CD4-positive, alpha-beta T cell (primary cell): Measurements from ENCODE around the gene SMIM10L1. TPM values are rescaled to one million over a fixed set of nuclear protein-coding genes. Genes with fewer than 3 reads are reported as not detected.

ENCODE experiments used
- ATAC-seq: fragments of 200-7000 bp; cut with Tn5 transposase; one replicate; pipeline ENCODE4 v1.10.0; 2022; ENCODE audit warnings: mild to moderate bottlenecking; ENCODE audit not compliant: poor library complexity
- CTCF ChIA-PET: fragments of 350-600 bp; sonication (Branson Sonifier 250); formaldehyde crosslinking; loops from one replicate; lab custom pipeline; 2021; ENCODE audit warnings: antibody characterized with exemption, inconsistent platforms; lab: Charles Lee
- POLR2A ChIA-PET: fragments of 350-600 bp; sonication (Branson Sonifier 250); formaldehyde crosslinking; loops from one replicate; lab custom pipeline; 2021; ENCODE audit warnings: antibody characterized with exemption, inconsistent platforms; lab: Charles Lee
- DNase-seq, 14 experiments: peaks; one replicate each; pipeline ENCODE4 v3.0.0-alpha.2; 2013 to 2020; ENCODE audit warnings: mixed read lengths in 2 of 14
- H3K27ac ChIP-seq, 2 donors: one replicate each; pipeline versions ENCODE4 v1.5.1 to v1.7.0; 2013; ENCODE audit warnings: low read length in 2 of 2, low read depth in 1 of 2, mild to moderate bottlenecking in 1 of 2
- H3K27me3 ChIP-seq, 2 experiments: 1 replicate in 1 of 2; 2 replicates in 1 of 2; pipeline versions ENCODE4 v1.6.1 to v1.7.0; 2013; ENCODE audit warnings: low read length in 2 of 2, control low read depth in 1 of 2, mild to moderate bottlenecking in 1 of 2, moderate library complexity in 1 of 2; ENCODE audit not compliant: insufficient read depth in 2 of 2, control insufficient read depth in 1 of 2
- H3K36me3 ChIP-seq: one replicate; pipeline ENCODE4 v1.6.1; 2013; ENCODE audit warnings: low read length, control low read depth; ENCODE audit not compliant: insufficient read depth
- H3K4me1 ChIP-seq: one replicate; pipeline ENCODE4 v1.6.1; 2013; ENCODE audit warnings: low read length, control low read depth; ENCODE audit not compliant: insufficient read depth
- H3K4me3 ChIP-seq: one replicate; pipeline ENCODE4 v1.5.1; 2013; ENCODE audit warnings: mild to moderate bottlenecking, low read length, moderate library complexity
- H3K9me3 ChIP-seq, 2 experiments: 1 replicate in 1 of 2; 2 replicates in 1 of 2; pipeline versions ENCODE4 v1.6.1 to v1.7.0; 2013; ENCODE audit warnings: low read length in 2 of 2, mild to moderate bottlenecking in 2 of 2, control low read depth in 1 of 2, moderate library complexity in 1 of 2; ENCODE audit not compliant: control insufficient read depth in 1 of 2, insufficient read depth in 1 of 2
- H3K27ac Mint-ChIP-seq: one replicate; pipeline ENCODE4 v1.8.0; 2020; ENCODE audit warnings: mixed read lengths
- H3K27me3 Mint-ChIP-seq: one replicate; pipeline ENCODE4 v1.8.0; 2021; ENCODE audit warnings: mixed read lengths
- H3K36me3 Mint-ChIP-seq: one replicate; pipeline ENCODE4 v1.8.0; 2021; ENCODE audit warnings: low read depth, mixed read lengths
- H3K4me1 Mint-ChIP-seq: one replicate; pipeline ENCODE4 v1.8.0; 2021; ENCODE audit warnings: low read depth, mixed read lengths
- H3K4me3 Mint-ChIP-seq: one replicate; pipeline ENCODE4 v1.8.0; 2020; ENCODE audit warnings: mild to moderate bottlenecking, mixed read lengths
- H3K9me3 Mint-ChIP-seq: one replicate; pipeline ENCODE4 v1.8.0; 2020; ENCODE audit warnings: mixed read lengths
- intact Hi-C, 2 experiments: fragments of 100-400 bp; cut with DNase I in 1 of 2; cut with micrococcal nuclease in 1 of 2; formaldehyde crosslinking; loops; one replicate each; pipeline versions ENCODE4 v1.15.1 to v1.9.0; 2023 to 2025; cut with DNase I, micrococcal nuclease
- total RNA-seq, 174 experiments: library from RNA in 2 of 174; stranded (reverse) in 2 of 174; gene quantifications; one replicate each; pipeline ENCODE4 v1.2.3 and lab custom pipeline; 2021 to 2026
- TF ChIP-seq, protein P1 (sequence below): fragments of 200-600 bp; IDR thresholded peaks from one replicate; pipeline ENCODE4 v1.8.0; 2022; ENCODE audit warnings: antibody characterized with exemption, mild to moderate bottlenecking

Gene SMIM10L1
- total RNA-seq, 2 experiments from 2014 or later, result 9.0 to 9.6 TPM

DNA sequence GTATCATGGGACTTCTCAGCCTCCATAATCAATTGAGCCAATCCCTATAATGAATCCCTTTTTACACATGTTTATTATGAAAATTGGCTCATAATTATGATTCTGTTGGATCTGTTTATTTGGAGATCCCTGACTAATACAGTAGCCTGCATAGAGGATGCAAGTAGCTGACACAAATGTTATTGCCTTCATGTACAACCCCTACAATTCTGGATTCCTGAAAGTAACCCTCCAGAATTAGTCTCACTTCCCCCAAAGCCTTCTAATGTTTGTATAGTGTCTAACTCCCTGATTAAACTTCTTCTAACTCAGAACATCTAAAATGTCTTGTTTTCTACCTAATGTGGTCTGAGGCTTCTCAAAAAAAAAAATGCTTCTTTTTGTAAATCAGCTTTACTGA, 6.6 kb upstream of the SMIM10L1 start:
- no peak overlapping the region for H3K27ac ChIP-seq
- H3K27me3 Mint-ChIP-seq, result no peaks in the 10 kb centered on the region
- peaks cover 3% of the 10 kb centered on the region for H3K4me1 ChIP-seq
- no peak overlapping the region for H3K4me3 Mint-ChIP-seq
- H3K36me3 Mint-ChIP-seq, result peaks cover 95% of the 10 kb centered on the region
- peaks cover 10% of the 10 kb centered on the region for H3K36me3 ChIP-seq
- POLR2A ChIA-PET, result no interaction called here
- no peaks in the 10 kb centered on the region for H3K27me3 ChIP-seq
- ATAC-seq (no peak), DNase-seq (no peak)
- no peaks in the 10 kb centered on the region for H3K9me3 ChIP-seq
- TF ChIP-seq, protein P1, sequence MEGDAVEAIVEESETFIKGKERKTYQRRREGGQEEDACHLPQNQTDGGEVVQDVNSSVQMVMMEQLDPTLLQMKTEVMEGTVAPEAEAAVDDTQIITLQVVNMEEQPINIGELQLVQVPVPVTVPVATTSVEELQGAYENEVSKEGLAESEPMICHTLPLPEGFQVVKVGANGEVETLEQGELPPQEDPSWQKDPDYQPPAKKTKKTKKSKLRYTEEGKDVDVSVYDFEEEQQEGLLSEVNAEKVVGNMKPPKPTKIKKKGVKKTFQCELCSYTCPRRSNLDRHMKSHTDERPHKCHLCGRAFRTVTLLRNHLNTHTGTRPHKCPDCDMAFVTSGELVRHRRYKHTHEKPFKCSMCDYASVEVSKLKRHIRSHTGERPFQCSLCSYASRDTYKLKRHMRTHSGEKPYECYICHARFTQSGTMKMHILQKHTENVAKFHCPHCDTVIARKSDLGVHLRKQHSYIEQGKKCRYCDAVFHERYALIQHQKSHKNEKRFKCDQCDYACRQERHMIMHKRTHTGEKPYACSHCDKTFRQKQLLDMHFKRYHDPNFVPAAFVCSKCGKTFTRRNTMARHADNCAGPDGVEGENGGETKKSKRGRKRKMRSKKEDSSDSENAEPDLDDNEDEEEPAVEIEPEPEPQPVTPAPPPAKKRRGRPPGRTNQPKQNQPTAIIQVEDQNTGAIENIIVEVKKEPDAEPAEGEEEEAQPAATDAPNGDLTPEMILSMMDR, result no peak
- no peak overlapping the region for H3K27ac Mint-ChIP-seq
- no peaks in the 10 kb centered on the region for H3K9me3 Mint-ChIP-seq
- peaks cover 85% of the 10 kb centered on the region for H3K4me1 Mint-ChIP-seq
- no peak overlapping the region for H3K4me3 ChIP-seq
- CTCF ChIA-PET, result no interaction called here
- intact Hi-C loops, result loop anchor here in 1 of 2 experiments (10.0 kb wide), 1 partner anchor 380 kb away; no protein-coding TSS in a partner anchor

DNA sequence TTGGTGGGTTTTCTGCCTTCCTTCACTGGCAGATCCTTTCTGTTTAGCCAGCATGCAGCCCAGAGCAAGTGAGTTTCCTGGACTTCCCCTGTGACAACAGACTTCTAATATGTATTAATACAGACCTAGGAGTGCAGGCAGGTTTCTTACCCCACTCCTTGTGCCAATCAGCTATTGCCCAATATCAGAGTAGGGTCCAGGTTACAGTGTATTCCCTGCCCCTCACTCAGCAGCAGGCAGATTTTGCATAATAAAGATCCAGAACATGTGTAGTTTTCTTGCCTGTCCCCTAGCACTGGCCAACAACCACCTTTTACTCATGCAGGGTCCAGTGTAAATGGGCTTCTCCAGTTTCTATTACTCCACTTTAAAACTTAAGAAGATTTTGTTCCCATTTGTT, 4.7 kb upstream of the SMIM10L1 start:
- Histone ChIP-seq H3K36me3 (peaks cover 10% of the 10 kb centered on the region), H3K27me3 (no peaks in the 10 kb centered on the region), H3K4me3 (no peak overlapping the region), H3K27ac (no peak overlapping the region), H3K9me3 (no peaks in the 10 kb centered on the region), H3K4me1 (peaks cover 13% of the 10 kb centered on the region)
- intact Hi-C loops, result loop anchor here in 1 of 2 experiments (10.0 kb wide), 1 partner anchor 379 kb away; no protein-coding TSS in a partner anchor
- ATAC-seq (no peak), DNase-seq (no peak)
- Mint-ChIP-seq H3K36me3 (peaks cover 89% of the 10 kb centered on the region), H3K27me3 (no peaks in the 10 kb centered on the region), H3K4me1 (peaks cover 89% of the 10 kb centered on the region), H3K9me3 (no peaks in the 10 kb centered on the region), H3K4me3 (no peak overlapping the region), H3K27ac (no peak overlapping the region)
- ChIA-PET CTCF (no interaction called here), POLR2A (no interaction called here)
- TF ChIP-seq, protein P1, result no peak

DNA sequence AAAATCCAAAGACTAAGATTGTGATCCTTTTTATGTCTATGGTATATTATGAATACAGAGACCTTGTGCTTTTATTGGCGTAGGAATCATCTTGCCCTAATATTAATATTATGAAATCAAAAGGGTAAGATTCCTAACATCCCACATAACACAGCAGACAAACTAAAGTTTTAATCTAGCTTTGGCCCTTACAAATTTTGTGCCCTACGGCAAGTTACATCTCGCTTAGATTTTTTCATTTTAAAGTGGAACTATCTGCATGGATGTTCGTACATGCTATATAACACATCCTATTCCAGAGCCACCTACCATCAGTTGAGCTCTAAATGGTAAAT, 217 bp upstream of the SMIM10L1 start:
- peaks cover 17% of the 10 kb centered on the region for H3K4me1 ChIP-seq
- H3K36me3 ChIP-seq, result peaks cover 7% of the 10 kb centered on the region
- intact Hi-C loops, result loop anchor here (5.0 to 10.0 kb wide), 4 partner anchors 213 to 1834 kb away; partner anchors contain the start of genes GABARAPL1 (in 1 of the 2) and HEBP1 (in 1 of the 2)
- Mint-ChIP-seq H3K36me3 (peaks cover 82% of the 10 kb centered on the region), H3K27ac (peak overlapping the region; percentile 96), H3K27me3 (no peaks in the 10 kb centered on the region), H3K9me3 (no peaks in the 10 kb centered on the region), H3K4me1 (peaks cover 75% of the 10 kb centered on the region), H3K4me3 (peak overlapping the region; percentile 99)
- no peaks in the 10 kb centered on the region for H3K27me3 ChIP-seq
- TF ChIP-seq, protein P1, result no peak
- H3K27ac ChIP-seq, result peak overlapping the region in 1 of 2 donors; percentile 82
- ChIA-PET CTCF (interaction anchor here (1.1 kb wide), 1 partner anchor 935 kb away, joined by 3 read pairs; no protein-coding TSS in a partner anchor), POLR2A (interaction anchor here (0.6 to 2.9 kb wide), 25 partner anchors 8 to 1638 kb away, joined by 3 to 43 read pairs (median 4); partner anchors contain the start of genes BORCS5, CLEC2B, GABARAPL1 and MAGOHB)
- peak overlapping the region; percentile 71 for H3K4me3 ChIP-seq
- no peak for DNase-seq
- no peak for ATAC-seq
- no peaks in the 10 kb centered on the region for H3K9me3 ChIP-seq
